ENCODE measurements around the gene PPCS. TPM values are rescaled to one million over a fixed set of nuclear protein-coding genes. Genes with fewer than 3 reads are reported as not detected.

Gene PPCS
- total RNA-seq, 1 experiment from 2014 or later, result 36.7 TPM

GRCh38 chr1:42420121-42420520 lies 36.2 kb upstream of the PPCS start:
- no peaks in the 10 kb centered on the region for H3K9me3 ChIP-seq (ENCODE audit: control insufficient read depth, low read depth, low read length)
- H3K79me2 ChIP-seq (ENCODE audit: insufficient read depth, low read length), result no peaks in the 10 kb centered on the region
- no peak for DNase-seq
- no peak overlapping the region for H3K9ac ChIP-seq (ENCODE audit: extremely low read depth, insufficient read length, low read length)
- no peak overlapping the region for H2BK12ac ChIP-seq (ENCODE audit: insufficient read length, low read depth, low read length)
- H3K4me2 ChIP-seq (ENCODE audit: insufficient read depth, insufficient read length, low read length), result no peak overlapping the region
- H3K4me3 Mint-ChIP-seq, result no peak overlapping the region; a peak in 1 of 5 replicates
- no peak for TF ChIP-seq CTCF (conservative IDR thresholded peaks at IDR 0.05)
- no peak overlapping the region for H3K14ac ChIP-seq (ENCODE audit: insufficient read depth, low read length)
- no peaks in the 10 kb centered on the region for H3K79me1 ChIP-seq (ENCODE audit: insufficient read depth, low read depth, low read length, poor library complexity, severe bottlenecking)
- no peak overlapping the region for H3K23ac ChIP-seq (ENCODE audit: insufficient read length, low read depth, low read length)
- H3K27ac Mint-ChIP-seq, result no peak overlapping the region; a peak in 1 of 7 replicates
- H2AFZ ChIP-seq (ENCODE audit: low read length), result no peak overlapping the region
- H3K56ac ChIP-seq (ENCODE audit: insufficient read length, low read depth, low read length), result no peak overlapping the region
- no peak overlapping the region for H3T11ph ChIP-seq (ENCODE audit: low read length)
- H4K8ac ChIP-seq (replicated peaks; ENCODE audit: insufficient read length, low read depth, low read length), result no peak overlapping the region
- H4K91ac ChIP-seq (ENCODE audit: insufficient read length, low read depth, low read length), result no peak overlapping the region
- H2AK5ac ChIP-seq (ENCODE audit: insufficient read length, low read length), result no peak overlapping the region
- H3K9me3 Mint-ChIP-seq, result no peaks in the 10 kb centered on the region
- H4K20me1 ChIP-seq (ENCODE audit: control insufficient read depth, insufficient read depth, insufficient read length), result no peaks in the 10 kb centered on the region
- no peaks in the 10 kb centered on the region for H3K27me3 ChIP-seq (ENCODE audit: insufficient read depth, low read length)
- H4K5ac ChIP-seq (ENCODE audit: insufficient read length, low read depth, low read length), result no peak overlapping the region
- peaks cover 0 to 3% (median 0%) of the 10 kb centered on the region in 3 experiments; a peak in 2 of 7 replicates for H3K36me3 Mint-ChIP-seq (ENCODE audit: insufficient read depth in 1 of 3, low read depth in 3 of 3)
- H3K18ac ChIP-seq (ENCODE audit: insufficient read length, low read depth, low read length), result no peak overlapping the region
- no peak overlapping the region for H3K4ac ChIP-seq (ENCODE audit: low read depth, low read length)
- H2BK5ac ChIP-seq (ENCODE audit: insufficient read length, low read length), result no peak overlapping the region
- peaks cover 34 to 35% of the 10 kb centered on the region in 2 experiments for H3K4me1 Mint-ChIP-seq
- no peak overlapping the region for H2BK15ac ChIP-seq (ENCODE audit: low read depth, low read length)
- H2BK120ac ChIP-seq (ENCODE audit: low read depth, low read length, poor library complexity, severe bottlenecking), result no peak overlapping the region
- H3K27ac ChIP-seq (ENCODE audit: insufficient read length, low read depth, low read length), result no peak overlapping the region
- peaks cover 2% of the 10 kb centered on the region; the same call in 1 of the 2 replicates for H3K27me3 Mint-ChIP-seq (ENCODE audit: low read depth)
- WGBS (ENCODE audit: extremely low coverage, insufficient read length, low lambda C conversion rate), result no CpG with 5 or more reads among the region's 7 CpGs
- peaks cover 9% of the 10 kb centered on the region; the same call in 1 of the 2 replicates for H3K4me1 ChIP-seq (ENCODE audit: insufficient read depth, low read length)
- no peak overlapping the region for H2BK20ac ChIP-seq (ENCODE audit: low read depth, low read length, poor library complexity, severe bottlenecking)
- H3K23me2 ChIP-seq (ENCODE audit: insufficient read length, low read depth, low read length, poor library complexity, severe bottlenecking), result no peaks in the 10 kb centered on the region
